ENCODE data around the gene EPC1. TPM values are rescaled to one million over a fixed set of nuclear protein-coding genes. Genes with fewer than 3 reads are reported as not detected.

Gene EPC1
- total RNA-seq, 4 donors from 2014 or later = 25.0 to 37.9 (median 29.3) TPM

DNA sequence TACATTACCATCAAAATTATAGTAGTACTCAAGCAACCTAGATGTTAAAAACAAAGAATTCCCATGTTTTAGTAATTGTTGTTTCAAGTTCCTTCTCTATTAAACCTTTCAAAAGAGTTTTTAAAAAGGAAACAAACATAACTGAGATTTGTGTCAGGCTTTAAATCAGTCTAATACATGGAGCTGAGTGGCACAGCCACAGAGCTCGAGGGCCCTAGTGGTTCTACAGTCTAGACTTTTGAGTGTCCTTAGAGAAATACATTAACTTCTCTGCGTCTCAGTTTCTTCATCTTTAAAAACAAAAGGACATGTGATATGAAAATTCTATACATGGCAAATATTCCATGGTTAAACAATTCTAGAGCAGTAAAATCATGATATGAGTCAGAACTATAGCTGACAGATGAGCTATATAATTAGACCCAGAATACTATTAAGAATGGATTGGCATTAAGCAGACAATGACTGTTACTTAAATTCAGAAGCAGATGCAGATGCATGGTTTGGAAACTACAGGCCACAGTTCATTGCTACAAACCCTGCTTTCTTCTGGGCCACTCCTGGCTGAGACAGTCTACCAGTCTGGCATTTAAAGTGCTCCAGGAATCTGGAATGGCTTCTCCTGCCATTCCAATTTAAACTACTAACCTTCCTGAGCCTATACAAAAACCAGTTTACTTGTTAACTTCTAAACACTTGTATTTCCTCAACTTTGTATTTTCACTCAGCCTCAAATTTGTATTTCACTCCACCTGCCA lies 77.4 kb downstream of the EPC1 start:
- ATAC-seq (no peak), DNase-seq (no peak)
- Histone ChIP-seq H3K9me3 (no peaks in the 10 kb centered on the region), H3K27ac (no peak overlapping the region), H3K27me3 (no peaks in the 10 kb centered on the region), H3K4me3 (no peak overlapping the region), H3K4me1 (no peaks in the 10 kb centered on the region), H3K36me3 (peaks cover 0 to 46% of the 10 kb centered on the region in 2 donors)
- TF ChIP-seq POLR2A (IDR thresholded peaks at IDR 0.05) = no peak
- TF ChIP-seq, protein P1, sequence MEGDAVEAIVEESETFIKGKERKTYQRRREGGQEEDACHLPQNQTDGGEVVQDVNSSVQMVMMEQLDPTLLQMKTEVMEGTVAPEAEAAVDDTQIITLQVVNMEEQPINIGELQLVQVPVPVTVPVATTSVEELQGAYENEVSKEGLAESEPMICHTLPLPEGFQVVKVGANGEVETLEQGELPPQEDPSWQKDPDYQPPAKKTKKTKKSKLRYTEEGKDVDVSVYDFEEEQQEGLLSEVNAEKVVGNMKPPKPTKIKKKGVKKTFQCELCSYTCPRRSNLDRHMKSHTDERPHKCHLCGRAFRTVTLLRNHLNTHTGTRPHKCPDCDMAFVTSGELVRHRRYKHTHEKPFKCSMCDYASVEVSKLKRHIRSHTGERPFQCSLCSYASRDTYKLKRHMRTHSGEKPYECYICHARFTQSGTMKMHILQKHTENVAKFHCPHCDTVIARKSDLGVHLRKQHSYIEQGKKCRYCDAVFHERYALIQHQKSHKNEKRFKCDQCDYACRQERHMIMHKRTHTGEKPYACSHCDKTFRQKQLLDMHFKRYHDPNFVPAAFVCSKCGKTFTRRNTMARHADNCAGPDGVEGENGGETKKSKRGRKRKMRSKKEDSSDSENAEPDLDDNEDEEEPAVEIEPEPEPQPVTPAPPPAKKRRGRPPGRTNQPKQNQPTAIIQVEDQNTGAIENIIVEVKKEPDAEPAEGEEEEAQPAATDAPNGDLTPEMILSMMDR (IDR thresholded peaks at IDR 0.05 in 4 of 5, conservative IDR thresholded peaks at IDR 0.05 in 1 of 5) = no peak
- in situ Hi-C loops (cut with MboI; ENCODE audit: low sequenced_read_pairs in 4 of 4) (no loop called here), intact Hi-C loops (cut with DNase I; ENCODE audit: low total_unique reads) (loop anchor here (5.0 kb wide), 1 partner anchor 78 kb away; the partner anchor contains the start of gene EPC1)

DNA sequence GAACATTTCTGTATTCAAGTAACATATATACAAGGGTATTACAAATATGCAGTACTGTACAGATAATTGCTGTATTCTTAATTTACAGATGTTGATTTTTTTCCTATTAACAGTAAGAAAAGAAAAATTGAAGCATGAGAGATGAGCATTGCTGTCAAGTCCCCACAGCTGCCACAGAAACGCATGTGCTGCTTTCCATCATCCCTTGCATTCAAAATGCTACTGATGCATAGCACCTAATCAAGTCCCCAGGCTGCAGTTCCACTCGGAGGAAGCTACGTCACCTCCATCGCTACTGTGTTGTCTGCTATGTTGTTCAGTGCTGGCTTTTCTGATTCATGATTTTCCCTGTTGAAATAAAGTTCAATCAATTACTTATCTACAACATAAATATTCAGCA lies 78.2 kb downstream of the EPC1 start:
- in situ Hi-C loops (cut with MboI; ENCODE audit: low sequenced_read_pairs in 4 of 4) (no loop called here), intact Hi-C loops (cut with DNase I; ENCODE audit: low total_unique reads) (no loop called here)

DNA sequence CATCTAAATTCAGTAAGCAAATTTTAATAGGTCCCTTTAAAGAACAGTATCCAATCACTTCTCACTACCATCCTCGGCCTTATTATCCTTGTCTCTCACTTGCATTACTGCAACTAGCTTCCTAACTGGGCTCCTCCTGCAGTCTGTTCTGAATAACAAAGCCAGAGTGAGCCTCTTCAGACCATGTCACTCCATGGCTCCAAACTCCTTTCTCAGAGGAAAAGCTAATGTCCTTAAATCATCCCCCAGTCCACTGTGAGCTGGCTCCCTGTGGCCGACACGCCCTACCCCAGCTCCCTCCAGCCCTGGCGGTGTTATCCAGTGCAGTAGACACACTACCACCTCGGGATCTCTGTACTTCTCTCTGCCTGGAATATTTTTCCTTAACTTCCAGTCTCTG lies 80.0 kb downstream of the EPC1 start:
- TF ChIP-seq POLR2A (IDR thresholded peaks at IDR 0.05) = no peak
- TF ChIP-seq, protein P1 (IDR thresholded peaks at IDR 0.05 in 4 of 5, conservative IDR thresholded peaks at IDR 0.05 in 1 of 5) = no peak
- no peak for ATAC-seq
- intact Hi-C loops (cut with DNase I; ENCODE audit: low total_unique reads) = no loop called here

More for the DNA sequence above, 78.2 kb downstream of the EPC1 start:
- DNase-seq (no peak), ATAC-seq (no peak)
- H3K27me3 ChIP-seq = no peaks in the 10 kb centered on the region
- H3K27ac ChIP-seq = no peak overlapping the region
- H3K9me3 ChIP-seq = no peaks in the 10 kb centered on the region
- H3K36me3 ChIP-seq = peaks cover 0 to 46% of the 10 kb centered on the region in 2 donors
- no peak for TF ChIP-seq POLR2A (IDR thresholded peaks at IDR 0.05)
- TF ChIP-seq, protein P1 (IDR thresholded peaks at IDR 0.05 in 4 of 5, conservative IDR thresholded peaks at IDR 0.05 in 1 of 5) = no peak
- H3K4me3 ChIP-seq = no peak overlapping the region
- H3K4me1 ChIP-seq = no peaks in the 10 kb centered on the region

DNA sequence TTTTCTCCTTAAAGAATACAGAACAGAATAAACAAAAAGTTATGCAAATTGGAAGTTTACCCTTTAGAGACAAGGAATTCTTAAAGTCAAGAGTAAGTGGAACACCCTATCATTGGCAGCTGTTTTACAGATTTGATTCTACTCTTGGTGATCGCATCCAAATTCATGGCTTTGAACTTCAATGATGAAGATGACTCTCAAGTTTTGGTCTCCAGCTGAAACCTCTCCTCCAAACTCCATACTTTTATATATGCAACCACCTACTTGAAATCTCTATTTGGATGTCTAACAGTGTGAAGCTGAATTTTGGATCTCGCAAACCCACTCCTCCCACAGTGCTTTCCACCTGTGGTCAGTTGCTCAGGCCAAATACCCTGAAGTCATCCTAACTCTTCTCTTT lies 80.4 kb downstream of the EPC1 start:
- no peak overlapping the region for H3K27ac ChIP-seq
- TF ChIP-seq, protein P1 (IDR thresholded peaks at IDR 0.05 in 4 of 5, conservative IDR thresholded peaks at IDR 0.05 in 1 of 5) = no peak
- no peak for TF ChIP-seq POLR2A (IDR thresholded peaks at IDR 0.05)
- no peak overlapping the region for H3K4me3 ChIP-seq
- in situ Hi-C loops (cut with MboI; ENCODE audit: low sequenced_read_pairs in 4 of 4) = no loop called here
- H3K27me3 ChIP-seq = no peaks in the 10 kb centered on the region
- intact Hi-C loops (cut with DNase I; ENCODE audit: low total_unique reads) = no loop called here
- H3K4me1 ChIP-seq = no peaks in the 10 kb centered on the region
- peaks cover 0 to 41% of the 10 kb centered on the region in 2 donors for H3K36me3 ChIP-seq
- ATAC-seq (no peak), DNase-seq (no peak)
- no peaks in the 10 kb centered on the region for H3K9me3 ChIP-seq

More for the DNA sequence above, 80.0 kb downstream of the EPC1 start:
- Histone ChIP-seq H3K27me3 (no peaks in the 10 kb centered on the region), H3K4me3 (no peak overlapping the region), H3K9me3 (no peaks in the 10 kb centered on the region), H3K4me1 (no peaks in the 10 kb centered on the region), H3K27ac (no peak overlapping the region), H3K36me3 (peaks cover 0 to 45% of the 10 kb centered on the region in 2 donors)
- in situ Hi-C loops (cut with MboI; ENCODE audit: low sequenced_read_pairs in 4 of 4) = no loop called here
- no peak for DNase-seq

Data from gastrocnemius medialis (tissue), 4 donors.